Activated B cell treated with CpG ODN at 0.5 μM for 24 hours (primary cell): Measurements from ENCODE around the gene YARS2. TPM values are rescaled to one million over a fixed set of nuclear protein-coding genes. Genes with fewer than 3 reads are reported as not detected.
"Not testable (repeated sequence)": the region's sequence is repeated elsewhere in the genome, so short reads cannot be mapped to it uniquely, and the experiment has no call there.

Source experiments
- ATAC-seq: fragments of 200-7000 bp; cut with Tn5 transposase; one replicate; pipeline ENCODE4 v1.10.0; 2021; ENCODE audit warnings: low read depth, mild to moderate bottlenecking, moderate library complexity
- CTCF ChIA-PET: fragments of 350-600 bp; sonication (Branson Sonifier 250); formaldehyde crosslinking; loops from one replicate; lab custom pipeline; 2021; ENCODE audit warnings: antibody characterized with exemption; lab: Charles Lee
- POLR2A ChIA-PET: fragments of 350-600 bp; sonication (Branson Sonifier 250); formaldehyde crosslinking; loops from one replicate; lab custom pipeline; 2021; ENCODE audit warnings: antibody characterized with exemption; lab: Charles Lee
- DNase-seq: peaks from one replicate; pipeline ENCODE4 v3.0.0; 2022
- H3K27ac Mint-ChIP-seq: one replicate; pipeline ENCODE4 v1.8.0; 2020; ENCODE audit warnings: mixed read lengths
- H3K27me3 Mint-ChIP-seq: one replicate; pipeline ENCODE4 v1.8.0; 2021; ENCODE audit warnings: mixed read lengths
- H3K36me3 Mint-ChIP-seq: one replicate; pipeline ENCODE4 v1.8.0; 2021; ENCODE audit warnings: low read depth, mixed read lengths
- H3K4me1 Mint-ChIP-seq: one replicate; pipeline ENCODE4 v1.8.0; 2021; ENCODE audit warnings: mixed read lengths
- H3K4me3 Mint-ChIP-seq: one replicate; pipeline ENCODE4 v1.8.0; 2020; ENCODE audit warnings: mild to moderate bottlenecking, mixed read lengths
- H3K9me3 Mint-ChIP-seq: one replicate; pipeline ENCODE4 v1.8.0; 2020; ENCODE audit warnings: mixed read lengths
- intact Hi-C: fragments of 100-400 bp; cut with micrococcal nuclease; formaldehyde crosslinking; loops from one replicate; pipeline ENCODE4 v1.15.1; 2024
- total RNA-seq: library from RNA; stranded (reverse); gene quantifications from 2 replicates; pipeline ENCODE4 v1.2.3, GENCODE V29; 2022
- TF ChIP-seq, protein P1 (sequence below): fragments of 200-600 bp; IDR thresholded peaks from one replicate; pipeline ENCODE4 v1.8.0; 2022; ENCODE audit warnings: antibody characterized with exemption, mild to moderate bottlenecking

YARS2 gene
- total RNA-seq, 1 donor from 2014 or later: 23.2 TPM

DNA sequence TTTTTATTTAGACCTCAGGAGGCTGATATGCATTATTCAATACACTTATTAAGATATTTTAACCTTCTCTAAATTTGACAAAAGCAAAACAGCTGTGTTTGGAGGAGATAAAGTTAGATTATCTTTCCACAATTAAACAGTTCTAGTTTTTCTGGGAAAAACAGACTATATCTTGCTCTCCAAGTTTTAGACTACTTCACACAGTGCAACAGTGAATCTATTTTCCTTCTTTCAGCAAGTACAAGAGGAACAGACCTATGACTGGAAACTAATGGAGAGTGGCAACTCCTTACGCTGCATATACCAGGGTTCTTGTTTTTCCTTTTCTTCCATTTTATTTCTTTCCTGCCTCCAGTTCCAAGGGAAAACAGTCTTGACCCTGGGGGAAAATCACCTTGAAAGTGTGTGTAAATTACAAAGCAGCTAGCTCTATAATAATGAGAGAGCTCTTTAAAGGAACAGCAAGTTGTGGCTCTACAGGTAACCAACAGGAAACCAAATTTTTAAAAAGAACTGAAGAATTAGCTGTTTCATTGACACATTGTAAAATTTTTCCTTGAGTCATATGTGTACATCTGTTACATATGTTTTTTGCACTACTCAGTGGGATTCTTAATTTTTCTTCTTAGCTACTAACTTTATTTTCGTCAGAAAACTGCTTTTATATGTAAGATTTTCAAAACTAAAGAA lies 49.2 kb downstream of the YARS2 start:
- Mint-ChIP-seq H3K27ac (no peak overlapping the region), H3K36me3 (peaks cover 50% of the 10 kb centered on the region), H3K4me3 (no peak overlapping the region), H3K4me1 (no peaks in the 10 kb centered on the region), H3K9me3 (no peaks in the 10 kb centered on the region), H3K27me3 (no peaks in the 10 kb centered on the region)
- intact Hi-C loops: no loop called here
- ATAC-seq (no peak), DNase-seq (no peak)
- TF ChIP-seq, protein P1, sequence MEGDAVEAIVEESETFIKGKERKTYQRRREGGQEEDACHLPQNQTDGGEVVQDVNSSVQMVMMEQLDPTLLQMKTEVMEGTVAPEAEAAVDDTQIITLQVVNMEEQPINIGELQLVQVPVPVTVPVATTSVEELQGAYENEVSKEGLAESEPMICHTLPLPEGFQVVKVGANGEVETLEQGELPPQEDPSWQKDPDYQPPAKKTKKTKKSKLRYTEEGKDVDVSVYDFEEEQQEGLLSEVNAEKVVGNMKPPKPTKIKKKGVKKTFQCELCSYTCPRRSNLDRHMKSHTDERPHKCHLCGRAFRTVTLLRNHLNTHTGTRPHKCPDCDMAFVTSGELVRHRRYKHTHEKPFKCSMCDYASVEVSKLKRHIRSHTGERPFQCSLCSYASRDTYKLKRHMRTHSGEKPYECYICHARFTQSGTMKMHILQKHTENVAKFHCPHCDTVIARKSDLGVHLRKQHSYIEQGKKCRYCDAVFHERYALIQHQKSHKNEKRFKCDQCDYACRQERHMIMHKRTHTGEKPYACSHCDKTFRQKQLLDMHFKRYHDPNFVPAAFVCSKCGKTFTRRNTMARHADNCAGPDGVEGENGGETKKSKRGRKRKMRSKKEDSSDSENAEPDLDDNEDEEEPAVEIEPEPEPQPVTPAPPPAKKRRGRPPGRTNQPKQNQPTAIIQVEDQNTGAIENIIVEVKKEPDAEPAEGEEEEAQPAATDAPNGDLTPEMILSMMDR: no peak
- CTCF ChIA-PET: interaction anchor here (1.2 kb wide), 1 partner anchor 34 kb away, joined by 3 read pairs; no protein-coding TSS in a partner anchor
- POLR2A ChIA-PET: no interaction called here

DNA sequence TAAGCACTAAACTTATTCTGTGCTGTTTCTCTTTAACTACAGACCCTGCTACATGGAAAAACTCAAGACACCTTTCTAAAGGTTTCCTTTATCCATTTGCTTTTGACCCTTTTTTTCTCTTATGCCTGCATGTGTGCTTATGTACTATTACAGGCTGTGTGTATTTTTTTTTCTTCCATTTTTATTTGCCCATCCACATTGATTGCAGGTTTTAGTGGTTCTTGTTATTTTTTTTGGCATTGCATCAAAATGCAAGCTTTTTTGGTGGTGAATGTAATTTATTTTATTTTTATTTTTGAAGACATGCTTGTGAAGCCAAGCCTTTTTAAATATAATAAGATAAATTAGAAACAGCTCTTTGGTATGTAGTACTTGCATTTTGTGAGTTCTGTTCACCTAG lies 49.9 kb downstream of the YARS2 start:
- POLR2A ChIA-PET: no interaction called here
- peaks cover 46% of the 10 kb centered on the region for H3K36me3 Mint-ChIP-seq
- no peaks in the 10 kb centered on the region for H3K4me1 Mint-ChIP-seq
- ATAC-seq: no peak
- CTCF ChIA-PET: no interaction called here
- no peaks in the 10 kb centered on the region for H3K27me3 Mint-ChIP-seq
- no peaks in the 10 kb centered on the region for H3K9me3 Mint-ChIP-seq
- TF ChIP-seq, protein P1: no peak
- H3K27ac Mint-ChIP-seq: no peak overlapping the region
- no peak for DNase-seq
- H3K4me3 Mint-ChIP-seq: no peak overlapping the region
- intact Hi-C loops: no loop called here

DNA sequence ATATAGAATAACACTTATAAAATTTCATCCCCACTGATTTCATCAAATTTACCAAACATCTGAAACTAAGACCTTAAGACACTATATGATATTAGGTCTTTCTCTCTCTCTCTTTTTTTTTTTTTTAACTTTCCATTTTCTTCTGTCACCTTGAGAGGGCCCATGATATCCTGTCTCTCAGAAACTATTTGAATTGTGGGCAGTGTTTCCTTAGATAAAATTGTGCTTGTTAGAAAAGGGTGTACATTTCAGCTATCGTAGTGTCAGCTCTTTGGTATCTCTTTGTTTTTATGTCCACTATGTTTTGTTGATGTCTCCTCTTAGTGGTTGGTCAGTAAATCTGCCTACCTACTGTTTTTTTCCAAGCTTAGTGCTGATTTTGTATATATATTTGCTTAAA lies 52.8 kb downstream of the YARS2 start:
- Mint-ChIP-seq H3K36me3 (peaks cover 32% of the 10 kb centered on the region), H3K9me3 (no peaks in the 10 kb centered on the region), H3K27me3 (no peaks in the 10 kb centered on the region), H3K4me1 (peaks cover 3% of the 10 kb centered on the region), H3K27ac (no peak overlapping the region), H3K4me3 (no peak overlapping the region)
- ChIA-PET POLR2A (interaction anchor here (0.6 kb wide), 1 partner anchor 1064 kb away, joined by 3 read pairs; no protein-coding TSS in a partner anchor), CTCF (no interaction called here)
- DNase-seq (no peak), ATAC-seq (no peak)
- intact Hi-C loops: no loop called here
- TF ChIP-seq, protein P1: no peak

DNA sequence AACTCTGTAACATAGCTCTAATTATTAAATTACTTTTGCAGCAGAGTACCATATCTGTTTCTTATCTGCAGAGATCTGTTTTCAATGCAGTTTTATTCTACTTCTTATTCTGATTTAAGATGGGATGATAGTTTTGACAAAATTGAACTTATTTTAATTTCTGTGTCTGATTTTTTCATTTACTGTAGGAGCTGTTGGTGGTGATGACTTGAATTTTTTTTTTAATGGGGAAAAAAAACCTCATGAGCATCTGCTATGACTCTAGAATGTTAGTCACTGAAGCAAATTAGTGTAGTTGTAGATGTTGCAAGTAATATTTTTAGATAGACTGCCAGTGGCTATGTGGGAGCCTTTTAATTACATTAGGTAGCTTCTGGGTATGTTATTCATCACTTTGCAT lies 53.2 kb downstream of the YARS2 start:
- no peak for DNase-seq
- no peak overlapping the region for H3K4me3 Mint-ChIP-seq
- ChIA-PET POLR2A (interaction anchor here (0.6 kb wide), 1 partner anchor 1064 kb away, joined by 3 read pairs; no protein-coding TSS in a partner anchor), CTCF (no interaction called here)
- H3K9me3 Mint-ChIP-seq: no peaks in the 10 kb centered on the region
- H3K27ac Mint-ChIP-seq: no peak overlapping the region
- peaks cover 5% of the 10 kb centered on the region for H3K4me1 Mint-ChIP-seq
- H3K27me3 Mint-ChIP-seq: no peaks in the 10 kb centered on the region
- H3K36me3 Mint-ChIP-seq: peaks cover 30% of the 10 kb centered on the region
- TF ChIP-seq, protein P1: no peak
- intact Hi-C loops: no loop called here
- no peak for ATAC-seq

DNA sequence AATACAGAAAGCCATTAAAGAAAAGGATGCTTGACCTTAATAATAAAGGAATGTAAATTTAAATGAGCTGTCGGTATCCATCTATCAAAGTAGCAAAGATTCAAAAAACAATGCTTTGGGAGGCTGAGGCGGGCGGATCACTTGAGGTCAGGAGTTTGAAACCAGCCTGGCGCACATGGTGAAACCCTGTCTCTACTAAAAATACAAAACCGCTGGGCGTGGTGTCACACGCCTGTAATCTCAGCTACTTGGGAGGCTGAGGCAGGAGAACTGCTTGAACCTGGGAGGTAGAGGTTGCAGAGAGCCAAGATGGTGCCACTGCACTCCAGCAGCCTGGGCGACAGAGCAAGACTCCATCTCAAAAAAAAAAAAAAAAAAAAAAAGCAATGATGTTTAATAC lies 56.3 kb downstream of the YARS2 start:
- peaks cover 10% of the 10 kb centered on the region for H3K4me1 Mint-ChIP-seq
- intact Hi-C loops: loop anchor here (1.0 kb wide), 1 partner anchor 10 kb away; no protein-coding TSS in a partner anchor

More for the DNA sequence above, 56.3 kb downstream of the YARS2 start:
- H3K27me3 Mint-ChIP-seq, POLR2A ChIA-PET, DNase-seq, ATAC-seq, H3K27ac Mint-ChIP-seq, H3K9me3 Mint-ChIP-seq, H3K4me3 Mint-ChIP-seq: not testable (repeated sequence)
- CTCF ChIA-PET: interaction anchor here (1.0 kb wide), 1 partner anchor 243 kb away, joined by 3 read pairs; no protein-coding TSS in a partner anchor
- peaks cover 30% of the 10 kb centered on the region for H3K36me3 Mint-ChIP-seq
